Kidney (tissue), 14 donors: Measurements from ENCODE around the gene CYCS. TPM values are rescaled to one million over a fixed set of nuclear protein-coding genes. Genes with fewer than 3 reads are reported as not detected.
"Not testable (repeated sequence)": the region's sequence is repeated elsewhere in the genome, so short reads cannot be mapped to it uniquely, and the experiment has no call there.

Source experiments
- DNase-seq, 5 donors: peaks; one replicate each; pipeline ENCODE4 v3.0.0-alpha.2; 2013 to 2020
- FAIRE-seq: peaks from 2 replicates; lab custom pipeline; 2012; peaks lifted over from hg19 to GRCh38; lab: Jason Lieb, UNC
- H3K27ac ChIP-seq, 2 donors: one replicate each; pipeline ENCODE4 v1.7.0; 2013; ENCODE audit warnings: low read depth in 2 of 2, low read length in 2 of 2, inconsistent platforms in 1 of 2
- H3K27me3 ChIP-seq: one replicate; pipeline ENCODE4 v1.7.1; 2013; ENCODE audit warnings: low read length, inconsistent platforms; ENCODE audit not compliant: control insufficient read depth, insufficient read depth
- H3K36me3 ChIP-seq, 3 donors: one replicate each; pipeline versions ENCODE4 v1.7.0 to v1.7.1; 2013; ENCODE audit warnings: low read length in 3 of 3, control low read depth in 1 of 3, inconsistent platforms in 1 of 3; ENCODE audit not compliant: insufficient read depth in 3 of 3, control insufficient read depth in 2 of 3
- H3K4me1 ChIP-seq, 3 donors: one replicate each; pipeline versions ENCODE4 v1.7.0 to v1.7.1; 2013; ENCODE audit warnings: low read length in 3 of 3, inconsistent platforms in 1 of 3, low read depth in 1 of 3; ENCODE audit not compliant: control insufficient read depth in 2 of 3, insufficient read depth in 2 of 3
- H3K4me3 ChIP-seq, 3 donors: one replicate each; pipeline versions ENCODE4 v1.7.0 to v1.8.1; 2013; ENCODE audit warnings: low read length in 3 of 3, control low read depth in 1 of 3, inconsistent platforms in 1 of 3
- H3K9ac ChIP-seq, 3 donors: one replicate each; pipeline versions ENCODE4 v1.7.0 to v1.7.1; 2013; ENCODE audit warnings: low read length in 3 of 3, control low read depth in 1 of 3, inconsistent platforms in 1 of 3
- H3K9me3 ChIP-seq, 3 donors: one replicate each; pipeline versions ENCODE4 v1.7.0 to v1.7.1; 2013; ENCODE audit warnings: low read length in 3 of 3, control low read depth in 1 of 3, inconsistent platforms in 1 of 3; ENCODE audit not compliant: control insufficient read depth in 2 of 3, insufficient read depth in 1 of 3
- CTCF ChIP-seq: IDR thresholded peaks from 3 replicates; pipeline ENCODE4 v1.5.1; 2012; ENCODE audit warnings: mild to moderate bottlenecking, moderate library complexity, borderline replicate concordance; ENCODE audit not compliant: insufficient read depth; ENCODE audit errors: extremely low read depth
- intact Hi-C: fragments of 100-400 bp; cut with DNase I; formaldehyde crosslinking; loops from one replicate; pipeline ENCODE4 v1.11.1; 2022
- polyA plus RNA-seq: library from polyadenylated mRNA; stranded (reverse); fragments of 350-450 nt; fragmentation: Illumina TruSeq; extraction: RNeasy Lipid Tissue Mini Kit (QIAGEN cat#74804); gene quantifications from one replicate; pipeline ENCODE4 v1.2.3, GENCODE V29; 2014; ENCODE audit warnings: low read depth, low replicate concordance; ENCODE audit not compliant: insufficient read depth
- total RNA-seq: library from RNA; stranded (reverse); fragmentation: NEBNext Ultra II Directional; extraction: Animal tissue kit (Norgen Biotek cat#: 25700); gene quantifications from one replicate; pipeline ENCODE4 v1.2.1, GENCODE V29; 2021
- donor health status: control.
- donor health status: control.
- donor health status: control.
- donor health status: control.
- donor health status: control.
- donor health status: DM: yes; HTN: yes; CAD: no.
- donor health status: Normal renal cell carcinoma (clear cell type).

The CYCS gene
- total and polyA plus RNA-seq, 2 donors from 2014 or later, result 94.3 to 239 TPM

- no peak for FAIRE-seq
- Histone ChIP-seq H3K9me3 (no peaks in the 10 kb centered on the region), H3K27me3 (no peaks in the 10 kb centered on the region), H3K4me1 (no peaks in the 10 kb centered on the region), H3K27ac (no peak overlapping the region), H3K36me3 (peaks cover 0 to 3% (median 2%) of the 10 kb centered on the region in 3 donors), H3K9ac (no peak overlapping the region), H3K4me3 (no peak overlapping the region)
- DNase-seq, result no peak
- no peak for TF ChIP-seq CTCF
- intact Hi-C loops, result no loop called here
These were observed 8.4 kb downstream of the CYCS start for GRCh38 chr7:25116621-25117020.

DNA sequence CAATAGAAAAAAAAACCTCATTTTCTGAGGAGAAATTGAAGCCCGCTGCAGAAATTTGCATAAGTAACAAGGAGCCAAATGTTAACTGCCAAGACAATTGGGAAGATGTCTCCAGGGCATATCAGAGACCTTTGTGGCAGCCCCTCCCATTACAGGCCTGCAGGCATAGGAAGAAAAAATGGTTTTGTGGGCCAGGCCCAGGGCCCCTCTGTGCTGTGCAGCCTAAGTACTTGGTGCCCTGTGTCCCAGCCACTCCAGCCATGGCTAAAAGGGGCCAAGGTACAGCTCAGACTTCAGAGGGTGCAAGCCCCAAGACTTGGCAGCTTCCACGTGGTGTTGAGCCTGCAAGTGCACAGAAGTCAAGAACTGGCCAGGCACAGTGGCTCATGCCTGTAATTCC, 14.5 kb downstream of the CYCS start:
- H3K9ac ChIP-seq, H3K27me3 ChIP-seq, H3K27ac ChIP-seq, H3K4me1 ChIP-seq, FAIRE-seq, intact Hi-C loops, DNase-seq, H3K9me3 ChIP-seq, H3K4me3 ChIP-seq, H3K36me3 ChIP-seq: not testable (repeated sequence)

- Histone ChIP-seq H3K9ac (no peak overlapping the region), H3K36me3 (no peaks in the 10 kb centered on the region), H3K27ac (no peak overlapping the region), H3K4me3 (no peak overlapping the region), H3K9me3 (no peaks in the 10 kb centered on the region), H3K4me1 (no peaks in the 10 kb centered on the region), H3K27me3 (no peaks in the 10 kb centered on the region)
- no peak for FAIRE-seq
- intact Hi-C loops, result no loop called here
- no peak for TF ChIP-seq CTCF
- no peak for DNase-seq
These were observed 15.8 kb downstream of the CYCS start for GRCh38 chr7:25109276-25109675.

DNA sequence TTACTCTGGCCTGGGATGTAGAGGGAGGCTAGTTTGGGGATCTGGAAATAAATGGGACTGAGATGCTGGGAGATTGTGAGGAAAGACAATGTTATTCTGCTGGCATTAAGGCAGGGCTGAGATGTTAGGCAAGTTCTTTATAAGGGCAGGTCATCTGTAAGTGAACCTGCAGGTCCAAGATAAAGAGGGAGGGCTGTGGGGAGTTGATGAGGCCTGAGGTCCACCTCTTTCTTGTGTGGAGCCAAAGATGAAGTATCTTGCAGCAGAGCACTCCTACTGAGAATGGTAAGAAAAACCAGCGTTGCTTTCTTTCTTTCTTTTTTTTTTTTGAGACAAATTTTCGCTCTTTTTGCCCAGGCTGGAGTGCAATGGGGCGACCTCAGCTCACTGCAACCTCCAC, 19.1 kb downstream of the CYCS start:
- no peaks in the 10 kb centered on the region for H3K4me1 ChIP-seq
- intact Hi-C loops, result no loop called here

More for the DNA sequence above, 19.1 kb downstream of the CYCS start:
- FAIRE-seq, result no peak
- H3K9ac ChIP-seq, result no peak overlapping the region
- no peak for TF ChIP-seq CTCF
- no peaks in the 10 kb centered on the region for H3K36me3 ChIP-seq
- no peaks in the 10 kb centered on the region for H3K27me3 ChIP-seq
- H3K9me3 ChIP-seq, result no peaks in the 10 kb centered on the region
- no peak overlapping the region for H3K4me3 ChIP-seq
- H3K27ac ChIP-seq, result no peak overlapping the region
- no peak for DNase-seq
